K562 (cell line): Measurements from ENCODE around the gene SALL2. TPM values are rescaled to one million over a fixed set of nuclear protein-coding genes. Genes with fewer than 3 reads are reported as not detected.
A peak's percentile ranks its signal among the peaks of the same experiment; 100 is the strongest.

Source experiments
- ARID1B ChIP-seq: fragments of 450-650 bp; IDR thresholded peaks from 2 replicates; pipeline ENCODE4 v1.6.1; 2016; ENCODE audit warnings: antibody characterized with exemption, mild to moderate bottlenecking, inconsistent platforms
- CBFA2T3 ChIP-seq: fragments of 450-650 bp; IDR thresholded peaks from 2 replicates; pipeline ENCODE4 v1.6.1; 2017
- DACH1 ChIP-seq: fragments of 450-650 bp; IDR thresholded peaks from 2 replicates; pipeline ENCODE4 v1.6.1; 2018; ENCODE audit not compliant: partially characterized antibody
- ELF1 ChIP-seq: fragments of 200-800 bp; sonication (Bioruptor generic); IDR thresholded peaks from 2 replicates; pipeline ENCODE4 v1.6.1; 2016; ENCODE audit warnings: missing genetic modification characterization, missing compliant biosample characterization
- ETV1 ChIP-seq: fragments of 450-650 bp; conservative IDR thresholded peaks from 2 replicates; pipeline ENCODE4 v1.6.1; 2016; ENCODE audit warnings: missing genetic modification characterization, control low read depth, low read depth, missing compliant biosample characterization
- MCM5 ChIP-seq: fragments of 450-650 bp; IDR thresholded peaks from 2 replicates; pipeline ENCODE4 v1.6.1; 2016; ENCODE audit warnings: low read depth
- NFATC3 ChIP-seq: fragments of 450-650 bp; IDR thresholded peaks from 2 replicates; pipeline ENCODE4 v1.6.1; 2017; ENCODE audit warnings: mild to moderate bottlenecking
- POLR2G ChIP-seq: fragments of 200-400 bp; formaldehyde crosslinking; IDR thresholded peaks from 2 replicates; pipeline ENCODE4 v1.6.1; 2017; ENCODE audit warnings: low read depth, mild to moderate bottlenecking, antibody characterized with exemption, low read length, moderate library complexity
- POU5F1 ChIP-seq: fragments of 150-350 bp; IDR thresholded peaks from 2 replicates; pipeline ENCODE4 v1.6.1; 2014; ENCODE audit warnings: borderline replicate concordance, low read length, low read depth, mild to moderate bottlenecking; ENCODE audit not compliant: partially characterized antibody
- TOE1 ChIP-seq, 2 experiments: fragments of 450-650 bp in 1 of 2; sonication (generic) in 1 of 2; formaldehyde crosslinking in 1 of 2; IDR thresholded peaks; 2 replicates each; pipeline versions ENCODE4 v1.7.1 to v1.8.0; 2016 to 2022; ENCODE audit warnings: borderline replicate concordance in 2 of 2, mild to moderate bottlenecking in 2 of 2, antibody characterized with exemption in 1 of 2, inconsistent platforms in 1 of 2, low read depth in 1 of 2, missing genetic modification reagents in 1 of 2, moderate library complexity in 1 of 2
- XRCC5 ChIP-seq: fragments of 200-400 bp; formaldehyde crosslinking; IDR thresholded peaks from 2 replicates; pipeline ENCODE4 v1.6.1; 2017; ENCODE audit warnings: low read depth, mild to moderate bottlenecking, low read length
- ZNF212 ChIP-seq: fragments of 450-650 bp; formaldehyde crosslinking; IDR thresholded peaks from 2 replicates; pipeline ENCODE4 v1.4.0; 2020; ENCODE audit warnings: mild to moderate bottlenecking
- ZNF24 ChIP-seq: fragments of 450-650 bp; IDR thresholded peaks from 2 replicates; pipeline ENCODE4 v1.6.1; 2016
- ZNF717 ChIP-seq: fragments of 250-450 bp; sonication (Bioruptor Pico); IDR thresholded peaks from 2 replicates; pipeline ENCODE4 v1.5.0; 2021
- polyA plus RNA-seq, 8 experiments: library from polyadenylated mRNA; depleted of rRNA in 4 of 8; stranded (reverse) in 5 of 8; unstranded in 3 of 8; fragments of >200 nt; fragmentation: Nextera tagmentation in 2 of 8; fragmentation: Illumina TruSeq in 1 of 8; extraction: Ambion mirVana in 2 of 8; extraction: Trizol in 1 of 8; gene quantifications; 2 replicates each; pipeline versions ENCODE4 v1.2.1 to v1.2.3, GENCODE V29; 2011 to 2014; ENCODE audit warnings: inconsistent platforms in 1 of 8, missing spikeins in 1 of 8
- total RNA-seq, 7 experiments: library from RNA; depleted of rRNA in 6 of 7; stranded (reverse); fragments of >200 nt in 6 of 7; fragmentation: Illumina TruSeq in 2 of 7; extraction: Trizol in 2 of 7; gene quantifications; 2 replicates each; pipeline versions ENCODE4 v1.2.1 to v1.2.3, GENCODE V29; 2011 to 2021; ENCODE audit warnings: low replicate concordance in 1 of 7
- TF ChIP-seq, protein P1 (sequence below), 2 experiments: IDR thresholded peaks; 2 replicates each; pipeline ENCODE4 v1.6.1; 2012; ENCODE audit warnings: improper control_type of control experiment in 2 of 2, low read depth in 2 of 2, low read length in 2 of 2, borderline replicate concordance in 1 of 2
- TF ChIP-seq, protein P2 (sequence below): fragments of 250-450 bp; sonication (Bioruptor Pico); IDR thresholded peaks from 2 replicates; pipeline ENCODE4 v1.4.0; 2020; ENCODE audit warnings: mild to moderate bottlenecking
- TF ChIP-seq, protein P3 (sequence below): fragments of 250-450 bp; sonication (Bioruptor Pico); IDR thresholded peaks from 2 replicates; pipeline ENCODE4 v1.8.0; 2022; ENCODE audit warnings: moderate library complexity, mild to moderate bottlenecking, inconsistent platforms
- TF ChIP-seq, protein P4 (sequence below): sonication (generic); IDR thresholded peaks from 2 replicates; pipeline ENCODE4 v1.6.1; 2016
- TF ChIP-seq, protein P5 (sequence below): sonication (generic); formaldehyde crosslinking; IDR thresholded peaks from 2 replicates; pipeline ENCODE4 v1.8.0; 2022; ENCODE audit warnings: missing genetic modification reagents, mild to moderate bottlenecking, borderline replicate concordance
- TF ChIP-seq, protein P6 (sequence below): fragments of 450-650 bp; conservative IDR thresholded peaks from 2 replicates; pipeline ENCODE4 v1.6.1; 2016; ENCODE audit warnings: missing genetic modification characterization, low read depth, mild to moderate bottlenecking, missing compliant biosample characterization, moderate library complexity

The SALL2 gene
- total and polyA plus RNA-seq, 9 of the 15 experiments (the other 6 are each of a cell fraction or from before 2014, with no cell fraction given), result 6.6 to 30.4 (median 12.9) TPM

DNA sequence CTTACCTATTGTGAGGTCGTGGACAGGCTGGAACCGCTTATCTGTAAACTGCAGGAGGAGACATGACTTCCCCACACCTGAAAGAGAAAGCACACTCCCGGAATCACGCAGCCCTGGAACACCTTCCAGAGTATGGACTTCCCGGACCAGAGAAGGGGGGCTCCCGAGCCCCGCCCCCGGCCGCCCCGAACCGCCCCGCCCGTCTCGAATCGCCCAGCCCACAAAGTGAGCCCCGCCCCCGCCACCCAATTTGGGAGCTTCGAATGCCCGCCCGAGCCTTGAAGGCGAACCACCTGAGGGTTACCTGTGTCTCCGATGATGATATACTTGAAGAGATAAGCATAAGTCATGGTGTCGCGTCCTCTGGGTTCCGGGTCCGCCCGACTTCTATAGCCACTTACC, 49.6 kb downstream of the SALL2 start (continued):
- TF ChIP-seq, protein P1, sequence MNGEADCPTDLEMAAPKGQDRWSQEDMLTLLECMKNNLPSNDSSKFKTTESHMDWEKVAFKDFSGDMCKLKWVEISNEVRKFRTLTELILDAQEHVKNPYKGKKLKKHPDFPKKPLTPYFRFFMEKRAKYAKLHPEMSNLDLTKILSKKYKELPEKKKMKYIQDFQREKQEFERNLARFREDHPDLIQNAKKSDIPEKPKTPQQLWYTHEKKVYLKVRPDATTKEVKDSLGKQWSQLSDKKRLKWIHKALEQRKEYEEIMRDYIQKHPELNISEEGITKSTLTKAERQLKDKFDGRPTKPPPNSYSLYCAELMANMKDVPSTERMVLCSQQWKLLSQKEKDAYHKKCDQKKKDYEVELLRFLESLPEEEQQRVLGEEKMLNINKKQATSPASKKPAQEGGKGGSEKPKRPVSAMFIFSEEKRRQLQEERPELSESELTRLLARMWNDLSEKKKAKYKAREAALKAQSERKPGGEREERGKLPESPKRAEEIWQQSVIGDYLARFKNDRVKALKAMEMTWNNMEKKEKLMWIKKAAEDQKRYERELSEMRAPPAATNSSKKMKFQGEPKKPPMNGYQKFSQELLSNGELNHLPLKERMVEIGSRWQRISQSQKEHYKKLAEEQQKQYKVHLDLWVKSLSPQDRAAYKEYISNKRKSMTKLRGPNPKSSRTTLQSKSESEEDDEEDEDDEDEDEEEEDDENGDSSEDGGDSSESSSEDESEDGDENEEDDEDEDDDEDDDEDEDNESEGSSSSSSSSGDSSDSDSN (IDR thresholded peaks at IDR 0.05; ENCODE audit: borderline replicate concordance in 1 of 2, low read depth in 2 of 2, low read length in 2 of 2), result no peak
- no peak for TF ChIP-seq ARID1B
- TF ChIP-seq, protein P2, sequence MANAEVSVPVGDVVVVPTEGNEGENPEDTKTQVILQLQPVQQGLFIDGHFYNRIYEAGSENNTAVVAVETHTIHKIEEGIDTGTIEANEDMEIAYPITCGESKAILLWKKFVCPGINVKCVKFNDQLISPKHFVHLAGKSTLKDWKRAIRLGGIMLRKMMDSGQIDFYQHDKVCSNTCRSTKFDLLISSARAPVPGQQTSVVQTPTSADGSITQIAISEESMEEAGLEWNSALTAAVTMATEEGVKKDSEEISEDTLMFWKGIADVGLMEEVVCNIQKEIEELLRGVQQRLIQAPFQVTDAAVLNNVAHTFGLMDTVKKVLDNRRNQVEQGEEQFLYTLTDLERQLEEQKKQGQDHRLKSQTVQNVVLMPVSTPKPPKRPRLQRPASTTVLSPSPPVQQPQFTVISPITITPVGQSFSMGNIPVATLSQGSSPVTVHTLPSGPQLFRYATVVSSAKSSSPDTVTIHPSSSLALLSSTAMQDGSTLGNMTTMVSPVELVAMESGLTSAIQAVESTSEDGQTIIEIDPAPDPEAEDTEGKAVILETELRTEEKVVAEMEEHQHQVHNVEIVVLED (CRISPR knock-in tag), result no peak
- no peak for TF ChIP-seq ZNF717 (CRISPR knock-in tag)
- 0 out of 2 replicates have a peak, but pooled peaks have one; percentile 26 for TF ChIP-seq ETV1
- TF ChIP-seq, protein P3, sequence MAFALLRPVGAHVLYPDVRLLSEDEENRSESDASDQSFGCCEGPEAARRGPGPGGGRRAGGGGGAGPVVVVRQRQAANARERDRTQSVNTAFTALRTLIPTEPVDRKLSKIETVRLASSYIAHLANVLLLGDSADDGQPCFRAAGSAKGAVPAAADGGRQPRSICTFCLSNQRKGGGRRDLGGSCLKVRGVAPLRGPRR (CRISPR knock-in tag), result no peak
- TF ChIP-seq MCM5, result no peak
- no peak for TF ChIP-seq ELF1 (tag)
- TF ChIP-seq, protein P4, sequence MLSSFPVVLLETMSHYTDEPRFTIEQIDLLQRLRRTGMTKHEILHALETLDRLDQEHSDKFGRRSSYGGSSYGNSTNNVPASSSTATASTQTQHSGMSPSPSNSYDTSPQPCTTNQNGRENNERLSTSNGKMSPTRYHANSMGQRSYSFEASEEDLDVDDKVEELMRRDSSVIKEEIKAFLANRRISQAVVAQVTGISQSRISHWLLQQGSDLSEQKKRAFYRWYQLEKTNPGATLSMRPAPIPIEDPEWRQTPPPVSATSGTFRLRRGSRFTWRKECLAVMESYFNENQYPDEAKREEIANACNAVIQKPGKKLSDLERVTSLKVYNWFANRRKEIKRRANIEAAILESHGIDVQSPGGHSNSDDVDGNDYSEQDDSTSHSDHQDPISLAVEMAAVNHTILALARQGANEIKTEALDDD, result 0 out of 2 replicates have a peak, but pooled peaks have one; percentile 5
- TF ChIP-seq, protein P5, sequence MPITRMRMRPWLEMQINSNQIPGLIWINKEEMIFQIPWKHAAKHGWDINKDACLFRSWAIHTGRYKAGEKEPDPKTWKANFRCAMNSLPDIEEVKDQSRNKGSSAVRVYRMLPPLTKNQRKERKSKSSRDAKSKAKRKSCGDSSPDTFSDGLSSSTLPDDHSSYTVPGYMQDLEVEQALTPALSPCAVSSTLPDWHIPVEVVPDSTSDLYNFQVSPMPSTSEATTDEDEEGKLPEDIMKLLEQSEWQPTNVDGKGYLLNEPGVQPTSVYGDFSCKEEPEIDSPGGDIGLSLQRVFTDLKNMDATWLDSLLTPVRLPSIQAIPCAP, result no peak
- no peak for TF ChIP-seq POLR2G
- TF ChIP-seq DACH1, result no peak
- no peak for TF ChIP-seq POU5F1
- 0 out of 2 replicates have a peak, but pooled peaks have one; percentile 6 for TF ChIP-seq TOE1 (IDR thresholded peaks at IDR 0.05; ENCODE audit: borderline replicate concordance)
- no peak for TF ChIP-seq TOE1 (CRISPR knock-in tag; IDR thresholded peaks at IDR 0.05; ENCODE audit: borderline replicate concordance, low read depth)
- no peak for TF ChIP-seq ZNF212
- TF ChIP-seq ZNF24, result no peak
- peak; percentile 20; the same call in 1 of the 2 replicates for TF ChIP-seq CBFA2T3
- TF ChIP-seq NFATC3, result no peak
- TF ChIP-seq, protein P6, sequence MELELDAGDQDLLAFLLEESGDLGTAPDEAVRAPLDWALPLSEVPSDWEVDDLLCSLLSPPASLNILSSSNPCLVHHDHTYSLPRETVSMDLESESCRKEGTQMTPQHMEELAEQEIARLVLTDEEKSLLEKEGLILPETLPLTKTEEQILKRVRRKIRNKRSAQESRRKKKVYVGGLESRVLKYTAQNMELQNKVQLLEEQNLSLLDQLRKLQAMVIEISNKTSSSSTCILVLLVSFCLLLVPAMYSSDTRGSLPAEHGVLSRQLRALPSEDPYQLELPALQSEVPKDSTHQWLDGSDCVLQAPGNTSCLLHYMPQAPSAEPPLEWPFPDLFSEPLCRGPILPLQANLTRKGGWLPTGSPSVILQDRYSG (tag), result no peak
- TF ChIP-seq XRCC5, result no peak
